DMS53 treated with DMSO at 0.1 percent for 48 hours (cell line): Measurements from ENCODE around the gene MYH15.

Experiments
- DNase-seq: peaks from one replicate; lab custom pipeline; 2025; ENCODE audit not compliant: unreplicated experiment; lab: John Stamatoyannopoulos, UW

MYH15 gene

GRCh38 chr3:108511055-108511454 is 659 bp upstream of the MYH15 start:
- no peak for DNase-seq

- no peak for DNase-seq
These were observed 525 bp downstream of the MYH15 start for GRCh38 chr3:108509871-108510270.

- DNase-seq: no peak
These were observed 1.1 kb downstream of the MYH15 start for GRCh38 chr3:108509263-108509662.

GRCh38 chr3:108507902-108508301 is 2.5 kb downstream of the MYH15 start:
- DNase-seq: no peak

GRCh38 chr3:108505811-108506210 is 4.6 kb downstream of the MYH15 start:
- no peak for DNase-seq

- no peak for DNase-seq
These were observed 6.7 kb downstream of the MYH15 start for GRCh38 chr3:108503722-108504121.

- DNase-seq: no peak
These were observed 8.9 kb downstream of the MYH15 start for GRCh38 chr3:108501535-108501934.

- DNase-seq: no peak
These were observed 9.7 kb downstream of the MYH15 start for GRCh38 chr3:108500728-108501127.

- DNase-seq: no peak
These were observed 13.1 kb downstream of the MYH15 start for GRCh38 chr3:108497271-108497670.

- DNase-seq: no peak
These were observed 14.7 kb downstream of the MYH15 start for GRCh38 chr3:108495717-108496116.

- DNase-seq: no peak
These were observed 15.4 kb downstream of the MYH15 start for GRCh38 chr3:108494906-108495531.

GRCh38 chr3:108493862-108494261 is 16.5 kb downstream of the MYH15 start:
- no peak for DNase-seq

GRCh38 chr3:108491456-108491855 is 18.9 kb downstream of the MYH15 start:
- no peak for DNase-seq

- DNase-seq: peak; percentile 37
These were observed 20.6 kb downstream of the MYH15 start for GRCh38 chr3:108489776-108490175.

- DNase-seq: no peak
These were observed 21.8 kb downstream of the MYH15 start for GRCh38 chr3:108488631-108489030.

- no peak for DNase-seq
These were observed 23.0 kb downstream of the MYH15 start for GRCh38 chr3:108487439-108487838.

- DNase-seq: no peak
These were observed 23.5 kb downstream of the MYH15 start for GRCh38 chr3:108486941-108487340.

- DNase-seq: no peak
These were observed 24.1 kb downstream of the MYH15 start for GRCh38 chr3:108486338-108486737.

- DNase-seq: no peak
These were observed 25.2 kb downstream of the MYH15 start for GRCh38 chr3:108485146-108485545.

- no peak for DNase-seq
These were observed 31.2 kb downstream of the MYH15 start for GRCh38 chr3:108479224-108479623.

GRCh38 chr3:108477511-108478147 is 32.8 kb downstream of the MYH15 start:
- DNase-seq: peak; percentile 57

- no peak for DNase-seq
These were observed 35.1 kb downstream of the MYH15 start for GRCh38 chr3:108475220-108475782.

- DNase-seq: no peak
These were observed 35.8 kb downstream of the MYH15 start for GRCh38 chr3:108474581-108474980.
